Kidney (tissue), 14 donors: ENCODE results near the gene AMOTL2. TPM values are rescaled to one million over a fixed set of nuclear protein-coding genes. Genes with fewer than 3 reads are reported as not detected.

Experiments used
- DNase-seq, 5 donors: peaks; one replicate each; pipeline ENCODE4 v3.0.0-alpha.2; 2013 to 2020
- FAIRE-seq: peaks from 2 replicates; lab custom pipeline; 2012; peaks lifted over from hg19 to GRCh38; lab: Jason Lieb, UNC
- H3K27ac ChIP-seq, 2 donors: one replicate each; pipeline ENCODE4 v1.7.0; 2013; ENCODE audit warnings: low read depth in 2 of 2, low read length in 2 of 2, inconsistent platforms in 1 of 2
- H3K27me3 ChIP-seq: one replicate; pipeline ENCODE4 v1.7.1; 2013; ENCODE audit warnings: low read length, inconsistent platforms; ENCODE audit not compliant: control insufficient read depth, insufficient read depth
- H3K36me3 ChIP-seq, 3 donors: one replicate each; pipeline versions ENCODE4 v1.7.0 to v1.7.1; 2013; ENCODE audit warnings: low read length in 3 of 3, control low read depth in 1 of 3, inconsistent platforms in 1 of 3; ENCODE audit not compliant: insufficient read depth in 3 of 3, control insufficient read depth in 2 of 3
- H3K4me1 ChIP-seq, 3 donors: one replicate each; pipeline versions ENCODE4 v1.7.0 to v1.7.1; 2013; ENCODE audit warnings: low read length in 3 of 3, inconsistent platforms in 1 of 3, low read depth in 1 of 3; ENCODE audit not compliant: control insufficient read depth in 2 of 3, insufficient read depth in 2 of 3
- H3K4me3 ChIP-seq, 3 donors: one replicate each; pipeline versions ENCODE4 v1.7.0 to v1.8.1; 2013; ENCODE audit warnings: low read length in 3 of 3, control low read depth in 1 of 3, inconsistent platforms in 1 of 3
- H3K9ac ChIP-seq, 3 donors: one replicate each; pipeline versions ENCODE4 v1.7.0 to v1.7.1; 2013; ENCODE audit warnings: low read length in 3 of 3, control low read depth in 1 of 3, inconsistent platforms in 1 of 3
- H3K9me3 ChIP-seq, 3 donors: one replicate each; pipeline versions ENCODE4 v1.7.0 to v1.7.1; 2013; ENCODE audit warnings: low read length in 3 of 3, control low read depth in 1 of 3, inconsistent platforms in 1 of 3; ENCODE audit not compliant: control insufficient read depth in 2 of 3, insufficient read depth in 1 of 3
- intact Hi-C: fragments of 100-400 bp; cut with DNase I; formaldehyde crosslinking; loops from one replicate; pipeline ENCODE4 v1.11.1; 2022
- polyA plus RNA-seq: library from polyadenylated mRNA; stranded (reverse); fragments of 350-450 nt; fragmentation: Illumina TruSeq; extraction: RNeasy Lipid Tissue Mini Kit (QIAGEN cat#74804); gene quantifications from one replicate; pipeline ENCODE4 v1.2.3, GENCODE V29; 2014; ENCODE audit warnings: low read depth, low replicate concordance; ENCODE audit not compliant: insufficient read depth
- total RNA-seq: library from RNA; stranded (reverse); fragmentation: NEBNext Ultra II Directional; extraction: Animal tissue kit (Norgen Biotek cat#: 25700); gene quantifications from one replicate; pipeline ENCODE4 v1.2.1, GENCODE V29; 2021
- TF ChIP-seq, protein P1 (sequence below): IDR thresholded peaks from 3 replicates; pipeline ENCODE4 v1.5.1; 2012; ENCODE audit warnings: mild to moderate bottlenecking, moderate library complexity, borderline replicate concordance; ENCODE audit not compliant: insufficient read depth; ENCODE audit errors: extremely low read depth
- donor health status: control.
- donor health status: control.
- donor health status: control.
- donor health status: control.
- donor health status: control.
- donor health status: DM: yes; HTN: yes; CAD: no.
- donor health status: Normal renal cell carcinoma (clear cell type).

The AMOTL2 gene
- total and polyA plus RNA-seq, 2 donors from 2014 or later: 19.5 to 83.5 TPM

DNA sequence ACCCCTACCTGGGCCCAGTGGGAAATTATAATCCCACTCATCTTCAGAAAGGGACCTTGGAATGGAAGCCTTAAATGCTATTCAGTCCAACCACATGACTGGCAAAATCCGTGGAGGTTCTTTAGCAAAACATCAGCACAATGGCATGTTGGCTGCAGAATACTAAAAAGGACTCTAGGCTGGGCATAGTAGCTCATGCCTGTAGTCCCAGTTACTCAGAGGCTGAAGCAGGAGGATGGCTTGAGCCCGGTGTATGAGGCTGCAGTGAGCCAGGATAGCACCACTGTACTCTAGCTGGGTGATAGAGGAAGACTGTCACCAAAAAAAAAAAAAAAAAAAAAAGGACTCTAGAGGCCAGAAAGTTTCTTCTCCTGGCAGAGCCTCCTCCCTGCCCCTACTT is 63.0 kb downstream of the AMOTL2 start:
- peak overlapping the region; percentile 91 to 95 for H3K27ac ChIP-seq
- no peak for DNase-seq
- FAIRE-seq: no peak
- peaks cover 9 to 66% (median 49%) of the 10 kb centered on the region in 3 donors for H3K4me1 ChIP-seq
- H3K36me3 ChIP-seq: no peaks in the 10 kb centered on the region
- H3K4me3 ChIP-seq: no peak overlapping the region
- H3K27me3 ChIP-seq: no peaks in the 10 kb centered on the region
- intact Hi-C loops: loop anchor here (5.0 kb wide), 1 partner anchor 51 kb away; no protein-coding TSS in a partner anchor
- no peaks in the 10 kb centered on the region for H3K9me3 ChIP-seq
- no peak overlapping the region for H3K9ac ChIP-seq
- TF ChIP-seq, protein P1, sequence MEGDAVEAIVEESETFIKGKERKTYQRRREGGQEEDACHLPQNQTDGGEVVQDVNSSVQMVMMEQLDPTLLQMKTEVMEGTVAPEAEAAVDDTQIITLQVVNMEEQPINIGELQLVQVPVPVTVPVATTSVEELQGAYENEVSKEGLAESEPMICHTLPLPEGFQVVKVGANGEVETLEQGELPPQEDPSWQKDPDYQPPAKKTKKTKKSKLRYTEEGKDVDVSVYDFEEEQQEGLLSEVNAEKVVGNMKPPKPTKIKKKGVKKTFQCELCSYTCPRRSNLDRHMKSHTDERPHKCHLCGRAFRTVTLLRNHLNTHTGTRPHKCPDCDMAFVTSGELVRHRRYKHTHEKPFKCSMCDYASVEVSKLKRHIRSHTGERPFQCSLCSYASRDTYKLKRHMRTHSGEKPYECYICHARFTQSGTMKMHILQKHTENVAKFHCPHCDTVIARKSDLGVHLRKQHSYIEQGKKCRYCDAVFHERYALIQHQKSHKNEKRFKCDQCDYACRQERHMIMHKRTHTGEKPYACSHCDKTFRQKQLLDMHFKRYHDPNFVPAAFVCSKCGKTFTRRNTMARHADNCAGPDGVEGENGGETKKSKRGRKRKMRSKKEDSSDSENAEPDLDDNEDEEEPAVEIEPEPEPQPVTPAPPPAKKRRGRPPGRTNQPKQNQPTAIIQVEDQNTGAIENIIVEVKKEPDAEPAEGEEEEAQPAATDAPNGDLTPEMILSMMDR: no peak

DNA sequence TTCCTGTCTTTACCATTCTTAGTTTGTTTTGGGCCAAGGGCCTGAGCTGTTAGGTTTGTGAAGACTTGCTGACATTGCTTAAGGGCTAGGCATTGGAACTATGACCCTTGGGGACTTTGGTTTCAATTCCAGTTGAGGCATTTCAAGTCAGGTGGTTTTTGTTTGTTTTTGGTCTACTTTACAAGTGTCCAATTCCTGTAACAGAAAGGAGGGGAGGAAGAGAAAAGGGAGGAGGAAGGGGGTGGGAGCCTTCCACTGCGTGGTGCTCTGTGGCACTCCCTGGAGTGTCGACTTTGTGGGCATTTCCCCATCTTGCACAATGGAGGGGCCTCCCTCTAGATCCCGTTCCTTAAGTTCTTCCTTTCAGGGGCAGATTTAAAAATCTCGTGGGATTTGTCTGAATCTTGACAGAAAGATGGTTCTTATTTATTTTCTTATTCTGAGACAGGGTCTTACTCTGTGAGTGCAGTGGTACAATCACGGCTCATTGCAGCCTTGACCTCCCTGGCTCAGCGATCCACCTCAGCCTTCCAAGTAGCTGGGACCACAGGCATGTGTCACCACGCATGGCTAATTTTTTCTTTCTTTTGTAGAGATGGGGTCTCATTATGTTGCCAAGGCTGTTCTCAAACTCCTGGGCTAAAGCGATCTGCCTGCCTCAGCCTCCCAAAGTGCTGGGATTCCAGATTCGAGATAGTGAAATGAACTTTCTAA is 64.1 kb downstream of the AMOTL2 start:
- DNase-seq (peak in 4 of 5 donors; percentile 52 to 91 (median 76)), FAIRE-seq (peak; percentile 19)
- Histone ChIP-seq H3K4me1 (peaks cover 9 to 59% (median 42%) of the 10 kb centered on the region in 3 donors), H3K36me3 (no peaks in the 10 kb centered on the region), H3K27ac (peak overlapping the region; percentile 64 to 78), H3K4me3 (peak overlapping the region in 1 of 3 donors; percentile 13), H3K27me3 (no peaks in the 10 kb centered on the region), H3K9ac (peak overlapping the region in 1 of 3 donors; percentile 17), H3K9me3 (no peaks in the 10 kb centered on the region)
- intact Hi-C loops: loop anchor here (5.0 to 10.0 kb wide), 3 partner anchors 52 to 162 kb away; no protein-coding TSS in a partner anchor
- TF ChIP-seq, protein P1: no peak

DNA sequence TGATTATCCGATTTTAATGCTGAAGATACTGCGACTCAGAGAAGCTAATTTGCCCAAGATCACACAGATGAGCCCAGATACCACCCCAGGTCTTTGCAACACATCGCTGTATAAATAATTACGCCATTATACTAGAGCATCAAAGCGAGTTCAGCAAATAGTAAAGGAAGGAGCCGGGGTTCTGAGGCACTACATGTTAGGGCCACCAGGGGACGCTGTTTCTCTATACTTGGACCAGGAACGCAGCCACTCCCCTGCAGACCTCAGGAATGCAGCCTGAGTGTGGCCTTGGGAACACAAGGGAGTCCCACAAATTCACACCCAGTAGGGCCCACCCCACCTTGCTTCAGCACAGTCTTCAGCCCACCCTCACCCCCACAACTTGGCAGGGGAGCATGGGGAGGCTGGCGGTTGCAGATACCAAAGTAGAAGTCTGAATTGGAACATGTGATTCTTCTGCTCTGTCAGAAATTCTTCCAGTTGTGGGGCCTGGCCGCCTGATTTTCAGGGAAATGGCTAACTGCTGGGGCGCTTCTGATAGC is 65.8 kb downstream of the AMOTL2 start:
- Histone ChIP-seq H3K27me3 (no peaks in the 10 kb centered on the region), H3K36me3 (no peaks in the 10 kb centered on the region), H3K9me3 (no peaks in the 10 kb centered on the region), H3K4me1 (peaks cover 2 to 45% (median 26%) of the 10 kb centered on the region in 3 donors), H3K27ac (peak overlapping the region in 1 of 2 donors; percentile 2), H3K4me3 (peak overlapping the region; percentile 35 to 47 (median 45)), H3K9ac (peak overlapping the region in 1 of 3 donors; percentile 14)
- DNase-seq (peak; percentile 88 to 92 (median 89)), FAIRE-seq (no peak)
- intact Hi-C loops: loop anchor here (5.0 to 10.0 kb wide), 2 partner anchors 94 to 164 kb away; no protein-coding TSS in a partner anchor
- TF ChIP-seq, protein P1: peak; percentile 99
